ENCODE results near the gene VPS37B.
A peak's percentile ranks its signal among the peaks of the same experiment; 100 is the strongest.
"Not testable (repeated sequence)": the region's sequence is repeated elsewhere in the genome, so short reads cannot be mapped to it uniquely, and the experiment has no call there.

VPS37B gene, protein sequence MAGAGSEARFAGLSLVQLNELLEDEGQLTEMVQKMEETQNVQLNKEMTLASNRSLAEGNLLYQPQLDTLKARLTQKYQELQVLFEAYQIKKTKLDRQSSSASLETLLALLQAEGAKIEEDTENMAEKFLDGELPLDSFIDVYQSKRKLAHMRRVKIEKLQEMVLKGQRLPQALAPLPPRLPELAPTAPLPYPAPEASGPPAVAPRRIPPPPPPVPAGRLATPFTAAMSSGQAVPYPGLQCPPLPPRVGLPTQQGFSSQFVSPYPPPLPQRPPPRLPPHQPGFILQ

DNA sequence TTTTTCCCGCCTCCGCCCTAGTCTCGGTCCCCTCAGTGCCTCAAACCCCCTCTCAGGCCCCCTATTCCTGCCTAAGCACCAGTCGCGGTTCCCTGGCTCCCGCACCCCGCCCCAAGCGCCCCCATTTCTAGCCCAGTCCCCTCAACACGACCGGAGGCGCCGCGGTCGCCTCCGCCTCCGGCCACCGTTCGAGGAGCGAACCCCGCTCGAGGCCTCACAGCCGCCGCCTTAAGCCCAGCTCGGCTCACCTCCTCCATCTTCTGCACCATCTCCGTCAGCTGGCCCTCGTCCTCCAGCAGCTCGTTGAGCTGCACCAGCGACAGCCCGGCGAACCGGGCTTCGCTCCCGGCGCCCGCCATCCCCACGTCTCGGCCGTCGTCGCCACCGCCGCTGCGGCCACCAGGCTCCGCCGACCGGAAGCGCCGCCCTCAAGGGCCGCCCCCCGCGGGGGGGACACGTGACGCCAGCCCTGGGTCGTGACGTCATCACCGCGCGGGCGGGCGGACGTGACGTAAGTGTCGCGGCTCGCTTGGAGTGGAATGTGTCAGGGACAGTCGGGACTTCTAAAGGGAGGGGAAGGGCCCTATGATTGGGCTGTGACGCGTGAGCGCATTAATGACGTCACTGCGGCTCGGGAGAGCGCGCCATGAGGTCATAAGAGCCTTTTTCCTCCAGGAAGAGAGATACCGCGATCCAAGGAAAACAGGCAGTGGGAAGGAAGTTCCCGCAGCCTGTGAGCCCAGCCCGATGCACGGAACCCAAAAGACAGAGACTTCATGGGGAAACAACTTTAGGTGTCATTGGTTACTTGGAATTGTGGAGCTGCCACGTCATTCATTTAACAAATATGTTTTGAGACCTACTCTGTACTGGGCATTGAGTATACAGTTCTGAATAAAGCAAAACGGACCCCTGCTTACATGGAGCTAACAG, at the start of gene VPS37B:
Gene VPS37B, minus strand, starts transcription at position 421 of the 933 bp plus-strand sequence. Its CDS starts 62 bp downstream, at position 359.
- peak; percentile 89 for DNase-seq (ENCODE audit: low spot score)

DNA sequence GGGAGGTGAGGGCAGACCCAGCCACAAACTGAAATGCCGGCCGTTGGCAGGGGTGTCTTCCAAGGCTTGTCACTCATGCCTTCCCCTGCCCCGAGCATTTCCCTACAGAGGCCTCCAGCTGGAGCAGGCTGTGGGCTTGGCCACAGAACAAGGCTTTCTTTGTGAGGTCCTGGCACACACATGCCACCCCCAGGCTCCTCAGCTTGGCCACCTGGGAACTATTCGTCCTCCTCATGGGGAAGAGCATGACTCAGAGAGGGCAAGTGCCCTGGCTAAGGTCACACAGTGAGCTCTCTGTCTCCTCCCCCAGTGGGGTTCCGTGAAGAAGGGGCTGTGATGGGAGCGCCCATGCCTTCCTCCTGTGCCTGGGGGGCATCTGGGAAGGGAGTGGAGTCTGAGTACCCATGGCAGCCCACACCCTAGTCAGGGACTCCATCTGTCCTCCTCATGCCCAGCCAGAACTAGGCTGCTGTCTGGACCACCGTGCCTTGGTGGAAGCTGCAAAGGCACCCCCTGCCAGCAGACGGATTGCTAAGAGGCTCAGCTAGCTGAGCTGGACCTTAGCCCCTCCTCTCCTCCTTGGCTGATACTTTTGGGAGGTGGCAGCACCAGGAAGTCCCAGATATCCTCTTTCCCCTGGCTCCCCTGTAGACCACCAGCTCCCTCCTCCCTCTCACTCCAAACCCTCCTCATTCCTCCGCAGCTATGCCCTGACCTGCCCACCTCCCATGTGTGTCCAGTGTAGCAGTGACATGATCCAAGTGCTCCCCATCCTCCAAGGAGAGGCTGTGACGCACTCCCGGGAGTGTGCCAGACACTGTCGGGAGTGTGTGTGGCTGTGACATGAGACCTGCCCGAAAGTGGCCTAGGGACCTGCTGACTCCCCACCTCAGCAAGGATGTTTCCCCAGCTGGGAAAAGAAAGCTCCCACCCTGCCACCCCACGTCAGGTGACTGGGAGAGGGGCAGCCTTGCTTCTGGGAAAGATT, 49.0 kb upstream of the VPS37B start:
- peak; percentile 53 for DNase-seq (ENCODE audit: low spot score)

DNA sequence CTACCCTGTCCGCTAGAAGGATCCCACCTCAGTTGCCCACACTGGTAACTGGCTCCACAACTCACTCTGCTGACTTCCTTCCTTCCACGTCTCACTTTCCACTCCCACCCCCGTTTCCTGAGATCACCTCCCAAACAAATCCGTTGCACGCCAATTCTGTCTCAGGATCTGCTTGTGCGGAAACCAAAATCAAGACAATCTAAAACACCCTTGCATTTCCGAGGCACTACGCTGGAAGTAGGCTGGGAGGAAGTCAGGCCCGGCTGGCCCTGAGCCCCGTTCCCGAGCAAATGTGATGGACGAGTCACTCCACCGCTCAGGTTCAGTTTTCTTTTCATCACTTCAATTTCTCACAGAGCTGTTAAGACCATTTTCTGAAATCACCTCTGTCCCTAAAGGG, 47.3 kb upstream of the VPS37B start:
- no peak for DNase-seq (ENCODE audit: low spot score)

DNA sequence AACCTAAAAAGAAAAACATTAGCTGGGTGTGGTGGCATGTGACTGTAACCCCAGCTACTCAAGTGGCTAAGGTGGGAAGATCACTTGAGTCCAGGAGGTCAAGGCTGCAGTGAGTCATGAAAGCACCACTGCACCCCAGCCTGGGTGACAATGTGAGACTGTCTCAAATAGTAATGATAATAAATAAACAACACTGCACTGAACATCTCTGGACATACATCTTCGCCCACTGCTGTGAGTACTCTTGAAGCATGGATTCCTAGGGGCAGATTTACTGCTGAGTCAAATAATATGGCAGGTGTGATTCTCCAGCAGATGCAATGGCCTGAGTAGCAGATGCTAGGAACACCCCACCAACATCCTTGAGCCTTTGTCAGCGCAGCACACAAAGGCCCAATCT, 46.7 kb upstream of the VPS37B start:
- peak; percentile 54 for DNase-seq (ENCODE audit: low spot score)

DNA sequence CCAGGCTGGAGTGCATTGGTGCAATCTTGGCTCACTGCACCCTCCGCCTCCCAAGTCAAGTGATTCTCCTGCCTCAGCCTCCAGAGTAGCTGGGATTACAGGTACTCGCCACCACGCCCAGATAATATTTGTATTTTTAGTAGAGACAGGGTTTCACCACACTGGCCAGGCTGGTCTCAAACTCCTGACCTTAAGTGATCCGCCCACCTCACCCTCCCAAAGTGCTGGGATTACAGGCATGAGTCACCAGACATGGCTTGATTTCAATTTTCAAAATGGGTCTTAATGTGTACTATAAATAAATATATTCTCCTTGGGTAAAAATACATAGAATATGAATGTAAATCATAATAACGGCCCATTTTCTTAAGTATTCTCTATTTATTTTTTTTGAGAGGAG, 45.4 kb upstream of the VPS37B start:
- not testable (repeated sequence) for DNase-seq (ENCODE audit: low spot score)

DNA sequence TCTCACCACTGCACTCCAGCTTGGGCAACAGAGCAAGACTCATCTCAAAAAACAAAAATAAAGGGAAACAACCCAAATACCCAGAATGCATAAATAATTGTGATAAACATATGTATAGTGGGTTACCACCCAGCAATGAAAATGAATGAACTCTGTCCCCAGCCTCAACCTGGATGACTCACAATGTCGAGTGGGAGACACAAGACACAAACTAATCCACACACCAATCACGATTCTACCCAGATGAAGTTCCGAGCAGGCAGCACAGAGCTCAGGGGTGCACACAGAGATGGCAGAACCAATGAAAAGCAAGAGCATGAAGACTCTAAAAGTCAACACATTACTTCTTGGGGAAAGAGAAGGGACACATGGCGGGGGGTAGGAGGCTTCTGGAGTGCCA, 43.2 kb upstream of the VPS37B start:
- no peak for DNase-seq (ENCODE audit: low spot score)

DNA sequence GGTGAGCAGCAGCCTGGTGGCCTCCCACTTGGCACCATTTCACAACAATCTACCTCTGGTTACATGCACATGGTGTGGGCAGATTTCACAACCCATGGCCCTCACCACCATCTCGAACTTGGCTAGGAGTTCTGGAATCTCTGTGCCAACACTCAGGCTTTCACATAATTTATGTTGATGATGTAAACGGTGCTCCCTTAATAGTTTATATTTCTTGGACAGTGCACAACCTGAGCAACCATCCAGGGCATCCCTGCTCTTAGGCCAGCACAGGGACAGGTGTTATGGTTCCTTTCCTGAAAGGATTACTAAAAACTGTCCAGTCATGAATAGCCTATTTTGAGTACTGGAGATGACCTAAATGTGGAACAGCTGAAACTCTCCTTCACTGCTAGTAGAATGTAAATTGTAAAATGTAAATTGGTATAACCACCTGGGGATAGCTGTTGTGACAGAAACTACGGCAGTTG, 41.7 kb upstream of the VPS37B start:
- no peak for DNase-seq (ENCODE audit: low spot score)

DNA sequence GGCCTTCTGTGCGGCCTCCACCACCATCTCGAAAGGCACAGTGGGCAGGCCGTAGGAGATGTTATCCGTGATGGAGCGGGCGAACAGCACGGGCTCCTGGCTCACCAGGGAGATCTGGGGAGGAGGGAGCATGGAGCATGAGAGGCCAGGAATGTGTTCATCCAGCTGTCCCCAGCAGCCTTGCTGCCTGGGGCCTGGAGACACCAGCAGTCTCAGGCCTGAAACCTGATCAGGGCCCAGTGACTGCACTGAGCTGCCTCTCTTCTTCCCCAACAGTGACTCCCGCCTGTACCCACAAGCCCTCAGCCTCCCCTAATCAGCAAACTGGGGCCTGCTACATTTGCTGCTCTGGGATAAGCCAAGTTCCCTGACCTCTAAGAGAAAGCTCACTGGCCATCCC, 39.4 kb upstream of the VPS37B start:
- DNase-seq (ENCODE audit: low spot score), result no peak

DNA sequence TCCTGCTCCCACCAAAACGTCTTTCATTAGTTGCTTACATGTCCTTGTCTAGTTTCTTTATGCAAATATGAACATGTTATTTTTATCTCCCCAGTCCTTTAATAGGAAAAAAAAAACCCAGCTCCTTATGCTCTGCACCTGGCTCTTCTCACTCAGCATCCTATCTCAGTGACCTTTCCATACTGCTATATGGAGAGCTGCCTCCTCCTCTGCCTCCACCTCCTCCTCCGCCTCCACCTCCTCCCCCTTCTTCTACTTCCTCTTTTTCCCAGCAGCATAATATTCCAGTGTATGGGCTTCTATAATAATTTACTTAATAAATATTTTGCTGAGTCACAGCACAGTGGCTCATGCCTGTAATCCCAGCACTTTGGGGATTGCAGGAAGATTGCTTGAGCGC, 38.8 kb upstream of the VPS37B start:
- no peak for DNase-seq (ENCODE audit: low spot score)

DNA sequence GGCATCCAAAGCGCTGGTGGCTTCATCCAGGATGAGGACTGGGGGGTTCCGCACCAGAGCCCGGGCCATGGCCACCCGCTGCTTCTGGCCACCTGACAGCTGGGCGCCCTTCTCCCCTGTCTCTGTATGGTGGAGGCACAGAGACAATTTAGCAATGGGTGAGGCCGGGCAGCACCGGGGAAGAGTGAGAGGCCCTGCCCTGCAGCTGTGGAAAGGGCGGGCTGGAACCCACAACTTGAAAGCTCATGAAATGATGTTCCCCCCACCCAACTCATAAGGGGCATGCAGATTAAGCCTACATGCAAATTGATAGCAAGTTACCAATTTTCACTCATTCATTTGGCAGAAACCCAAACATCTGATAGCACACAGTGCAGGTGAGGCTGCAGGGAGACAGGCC, 36.3 kb upstream of the VPS37B start:
- DNase-seq (ENCODE audit: low spot score), result no peak

DNA sequence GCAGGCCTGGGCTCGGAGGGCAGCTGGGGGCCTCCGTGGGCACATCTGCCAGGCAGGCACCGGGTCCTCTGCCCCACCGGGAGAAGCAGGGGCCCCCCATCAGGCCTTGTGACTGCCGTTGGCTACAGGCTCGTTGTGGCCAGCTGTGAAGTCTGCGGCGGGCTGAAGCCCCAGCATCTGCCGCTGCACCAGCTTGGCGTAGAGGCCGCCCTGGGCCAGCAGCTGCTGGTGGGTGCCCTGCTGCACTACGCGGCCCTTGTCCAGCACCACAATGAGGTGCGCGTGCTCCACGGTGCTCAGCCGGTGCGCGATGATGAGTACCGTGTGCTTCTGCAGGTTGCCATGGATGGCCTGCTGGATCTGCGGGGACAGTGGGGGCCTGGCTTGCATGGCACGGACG, 33.9 kb upstream of the VPS37B start:
- DNase-seq (ENCODE audit: low spot score), result no peak

DNA sequence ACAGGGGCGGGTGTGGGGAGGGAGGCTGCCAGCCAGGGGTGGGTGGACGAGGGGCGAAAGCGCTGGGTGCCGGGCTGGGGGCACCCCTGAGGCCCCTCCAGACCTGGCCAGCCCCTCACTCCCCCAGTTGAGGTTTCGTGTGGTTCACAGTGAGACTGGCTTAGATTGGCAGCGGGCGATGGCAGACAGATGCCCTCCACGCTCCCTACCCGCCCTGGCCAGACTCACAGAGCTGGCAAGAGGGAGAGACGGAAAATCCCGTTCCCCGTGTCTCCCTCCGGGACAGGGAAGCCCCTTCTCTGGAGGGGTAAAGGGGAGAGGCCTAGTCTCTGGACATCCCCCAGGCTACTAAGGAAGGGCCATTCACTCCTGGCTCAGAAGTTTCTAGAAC, 33.2 kb upstream of the VPS37B start:
- DNase-seq (ENCODE audit: low spot score), result no peak

DNA sequence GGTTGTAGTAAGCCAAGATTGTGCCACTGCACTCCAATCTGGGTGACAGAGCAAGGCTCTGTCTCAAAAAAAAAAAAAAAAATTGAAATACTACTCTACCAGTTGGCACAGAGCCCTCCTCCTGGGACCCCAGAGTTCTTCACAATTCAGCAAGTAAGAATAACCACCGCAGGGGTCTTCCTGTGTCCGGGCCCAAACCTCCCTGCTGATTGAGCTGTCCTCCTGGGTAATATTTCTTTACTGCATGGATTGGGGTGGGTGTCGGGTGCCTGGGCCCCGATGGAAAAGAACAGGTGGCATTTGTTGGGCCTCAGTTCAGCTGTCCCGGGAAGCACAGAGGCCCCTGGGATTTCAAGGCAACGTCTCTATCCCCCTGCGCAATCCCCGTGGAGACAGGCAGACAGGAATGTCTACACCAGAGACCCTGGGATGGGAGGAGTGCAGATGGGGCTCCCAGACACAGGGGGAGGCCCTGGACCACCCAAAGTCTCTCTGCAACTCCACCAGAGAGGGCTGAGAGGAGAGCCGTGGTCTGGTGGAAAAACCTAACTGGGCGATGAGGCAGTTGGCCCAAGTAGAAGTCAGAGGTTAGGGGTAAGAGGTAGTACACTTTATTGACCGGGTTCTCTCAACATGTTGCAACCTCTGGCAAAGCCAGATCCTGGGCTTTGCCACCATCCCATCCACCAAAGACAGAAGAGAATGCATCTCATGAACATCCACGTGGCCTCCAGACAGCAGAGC, 32.7 kb upstream of the VPS37B start:
- DNase-seq (ENCODE audit: low spot score), result no peak

DNA sequence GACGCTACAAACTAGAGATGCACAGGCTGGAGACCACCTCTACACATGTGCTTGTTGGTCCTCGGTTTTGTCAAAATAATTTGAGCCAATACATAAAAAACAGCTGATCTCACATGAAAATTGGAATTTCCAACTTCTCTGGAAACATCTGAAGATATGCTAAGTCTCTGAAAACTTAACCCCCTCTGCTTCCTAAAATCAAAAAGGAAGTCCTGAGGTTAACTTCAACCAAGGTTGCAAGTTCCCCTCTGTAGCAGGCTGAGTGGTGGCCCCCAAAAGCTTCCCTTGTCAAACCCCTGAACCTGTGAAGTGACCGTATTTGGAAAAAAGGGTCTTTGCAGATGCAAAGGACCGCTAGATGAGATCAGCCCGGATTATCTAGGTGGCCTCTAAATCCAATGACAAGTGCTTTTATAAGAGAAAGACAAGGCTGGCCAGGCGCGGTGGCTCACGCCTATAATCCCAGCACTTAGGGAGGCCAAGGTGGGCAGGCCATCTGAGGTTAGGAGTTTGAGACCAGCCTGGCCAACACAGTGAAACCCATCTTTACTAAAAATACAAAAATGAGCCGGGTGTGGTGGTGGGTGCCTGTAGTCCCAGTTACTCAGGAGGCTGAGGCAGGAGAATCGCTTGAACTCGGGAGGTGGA, 32.0 kb upstream of the VPS37B start:
- no peak for DNase-seq (ENCODE audit: low spot score)

DNA sequence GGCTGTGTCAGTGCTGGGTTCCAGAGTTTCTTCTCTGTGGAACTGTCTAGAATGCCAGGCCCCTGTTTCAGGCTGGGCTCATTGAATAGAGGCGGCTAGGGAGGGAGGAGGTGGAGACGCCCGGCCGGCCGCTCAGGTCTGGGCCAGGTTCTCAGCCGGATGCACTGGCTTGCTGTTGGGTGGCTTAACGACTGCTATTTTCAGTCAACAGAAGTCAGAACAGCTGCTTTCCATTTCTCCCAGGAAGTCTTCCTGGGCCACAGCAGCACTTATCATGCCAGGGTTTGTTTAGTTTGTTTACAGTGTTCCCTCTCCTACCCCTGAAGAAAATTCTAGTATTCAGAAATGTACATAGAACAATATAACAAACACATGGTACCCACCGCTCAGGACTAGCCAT, 26.0 kb upstream of the VPS37B start:
- DNase-seq (ENCODE audit: low spot score), result no peak

DNA sequence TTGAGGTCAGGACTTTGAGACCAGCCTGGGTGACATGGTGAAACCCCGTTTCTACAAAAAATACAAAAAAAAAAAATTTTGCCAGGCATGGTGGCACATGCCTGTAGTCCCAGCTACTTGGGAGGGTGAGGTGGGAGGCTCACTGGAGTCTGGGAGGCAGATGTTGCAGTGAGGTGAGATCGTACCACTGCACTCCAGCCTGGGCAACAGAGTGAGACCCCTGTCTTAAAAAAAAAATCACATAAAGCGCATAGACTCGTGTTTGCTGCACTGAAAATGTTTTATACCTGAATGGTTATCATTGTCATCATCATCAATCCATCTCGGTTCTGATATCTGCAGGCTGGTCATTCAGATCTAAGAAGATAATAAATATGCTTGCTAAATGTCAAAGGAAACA, 24.8 kb upstream of the VPS37B start:
- no peak for DNase-seq (ENCODE audit: low spot score)

DNA sequence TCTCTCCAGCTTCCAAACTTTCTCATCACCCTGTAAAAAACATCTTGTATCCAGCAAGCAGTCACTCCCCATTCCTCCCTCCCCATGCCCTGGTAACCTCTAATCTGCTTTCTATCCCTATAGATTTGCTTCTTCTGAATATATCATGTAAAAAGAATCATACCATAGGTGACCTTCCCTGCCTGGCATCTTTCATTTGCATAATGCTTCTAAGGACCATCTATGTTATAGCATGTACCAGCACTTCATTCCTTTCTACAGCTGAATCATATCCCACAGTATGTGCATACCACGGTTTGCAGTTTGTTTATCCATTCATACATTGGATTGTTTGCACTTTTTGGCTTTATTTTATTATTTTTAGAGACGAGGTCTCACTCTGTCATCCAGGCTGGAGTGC, 22.9 kb upstream of the VPS37B start:
- no peak for DNase-seq (ENCODE audit: low spot score)

DNA sequence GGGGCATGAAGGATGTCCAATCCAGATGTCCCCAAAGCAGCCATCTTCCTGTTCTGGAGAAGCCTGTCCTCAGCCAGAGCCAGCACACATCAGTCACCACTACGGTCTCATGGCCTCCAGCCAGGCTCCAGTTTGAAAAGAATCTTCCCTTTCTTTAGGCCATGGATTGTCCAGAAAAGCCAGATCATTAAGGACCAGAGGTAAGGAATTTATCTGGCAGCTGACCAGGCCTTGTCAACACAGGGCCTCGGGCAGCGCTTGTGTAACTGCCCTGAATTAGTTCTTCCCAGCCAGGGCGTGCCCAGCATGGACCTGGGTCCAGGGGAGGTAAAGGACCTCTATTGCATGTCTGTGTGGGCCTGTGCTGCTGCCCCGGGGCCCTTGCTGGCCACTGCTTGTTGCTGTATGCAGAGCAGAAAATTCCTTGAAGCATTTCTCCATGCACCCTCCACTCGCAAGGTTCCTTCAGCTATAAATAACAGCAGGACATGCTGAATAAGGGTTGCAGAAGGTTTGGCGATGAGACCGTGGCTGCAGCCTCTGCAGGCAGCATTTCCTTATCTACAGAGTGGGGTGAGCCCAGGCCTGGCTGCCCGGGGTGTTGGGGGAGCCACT, 21.7 kb upstream of the VPS37B start:
- peak; percentile 51 for DNase-seq (ENCODE audit: low spot score)

DNA sequence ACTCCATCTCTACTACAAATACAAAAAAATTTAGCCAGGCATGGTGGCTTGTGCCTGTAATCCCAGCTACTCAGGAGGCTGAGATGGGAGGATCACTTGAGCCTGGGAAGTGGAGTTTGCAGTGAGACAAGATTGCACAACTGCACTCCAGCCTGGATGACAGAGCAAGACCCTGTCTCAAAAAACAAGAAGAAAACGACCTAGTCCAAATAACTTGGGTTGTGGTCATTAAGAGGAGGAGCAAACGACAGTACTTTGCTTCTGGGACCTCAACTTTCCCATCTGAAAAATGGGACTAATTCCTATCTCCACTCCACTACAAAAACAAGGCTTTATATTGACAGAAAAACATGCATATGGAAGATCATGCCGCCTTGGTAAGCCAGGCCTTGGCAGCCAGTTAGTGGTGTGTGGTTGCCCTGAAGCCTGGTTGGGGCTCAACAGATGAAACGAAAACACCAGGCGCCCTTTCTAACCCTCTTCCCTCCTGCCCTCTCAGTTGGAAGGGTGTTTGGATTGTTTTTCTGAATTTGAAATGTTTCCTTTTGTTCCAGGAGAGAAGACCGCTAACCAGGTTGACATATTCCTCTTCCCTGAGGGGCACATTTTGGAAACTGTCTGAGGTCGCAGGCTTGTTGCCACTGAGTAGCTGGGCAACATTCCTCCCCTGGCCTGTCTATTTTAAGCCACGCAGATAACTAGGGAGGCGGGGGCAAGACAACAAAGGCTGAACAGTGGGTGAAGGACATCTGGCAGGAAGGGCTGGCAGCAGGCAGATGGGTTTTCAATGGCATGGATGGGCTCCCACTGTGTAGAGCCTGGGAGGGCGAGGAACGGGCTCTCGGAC, 13.7 kb upstream of the VPS37B start:
- no peak for DNase-seq (ENCODE audit: low spot score)
